ENCODE data around the gene LY86.
"Not testable (repeated sequence)": the region's sequence is repeated elsewhere in the genome, so short reads cannot be mapped to it uniquely, and the experiment has no call there.

The LY86 gene

GRCh38 chr6:6596529-6597328 is 8.2 kb downstream of the LY86 start:
- DNase-seq (ENCODE audit: low spot score): no peak

GRCh38 chr6:6597682-6598081 is 9.2 kb downstream of the LY86 start:
- no peak for DNase-seq (ENCODE audit: low spot score)

GRCh38 chr6:6599468-6599873 is 11.0 kb downstream of the LY86 start:
- DNase-seq (ENCODE audit: low spot score): no peak

GRCh38 chr6:6600875-6601274 is 12.4 kb downstream of the LY86 start:
- no peak for DNase-seq (ENCODE audit: low spot score)

GRCh38 chr6:6602262-6602661 is 13.7 kb downstream of the LY86 start:
- no peak for DNase-seq (ENCODE audit: low spot score)

GRCh38 chr6:6603317-6603716 is 14.8 kb downstream of the LY86 start:
- no peak for DNase-seq (ENCODE audit: low spot score)

GRCh38 chr6:6604015-6604414 is 15.5 kb downstream of the LY86 start:
- DNase-seq (ENCODE audit: low spot score): no peak

GRCh38 chr6:6604566-6604965 is 16.0 kb downstream of the LY86 start:
- no peak for DNase-seq (ENCODE audit: low spot score)

GRCh38 chr6:6605873-6606272 is 17.4 kb downstream of the LY86 start:
- no peak for DNase-seq (ENCODE audit: low spot score)

- DNase-seq (ENCODE audit: low spot score): not testable (repeated sequence)
Measured at GRCh38 chr6:6606391-6607030, 18.0 kb downstream of the LY86 start.

GRCh38 chr6:6609450-6609849 is 20.9 kb downstream of the LY86 start:
- DNase-seq (ENCODE audit: low spot score): no peak

GRCh38 chr6:6610031-6610591 is 21.6 kb downstream of the LY86 start:
- no peak for DNase-seq (ENCODE audit: low spot score)

GRCh38 chr6:6611486-6611885 is 23.0 kb downstream of the LY86 start:
- DNase-seq (ENCODE audit: low spot score): no peak

GRCh38 chr6:6612308-6612707 is 23.8 kb downstream of the LY86 start:
- no peak for DNase-seq (ENCODE audit: low spot score)

- not testable (repeated sequence) for DNase-seq (ENCODE audit: low spot score)
Measured at GRCh38 chr6:6613103-6613718, 24.7 kb downstream of the LY86 start.

- peak; percentile 39 for DNase-seq (ENCODE audit: low spot score)
Measured at GRCh38 chr6:6614096-6614982, 25.8 kb downstream of the LY86 start.

GRCh38 chr6:6614983-6615349 is 26.4 kb downstream of the LY86 start:
- DNase-seq (ENCODE audit: low spot score): no peak

GRCh38 chr6:6616656-6617055 is 28.1 kb downstream of the LY86 start:
- DNase-seq (ENCODE audit: low spot score): no peak

GRCh38 chr6:6619021-6619794 is 30.7 kb downstream of the LY86 start:
- no peak for DNase-seq (ENCODE audit: low spot score)

- DNase-seq (ENCODE audit: low spot score): no peak
Measured at GRCh38 chr6:6620766-6621425, 32.4 kb downstream of the LY86 start.

- DNase-seq (ENCODE audit: low spot score): no peak
Measured at GRCh38 chr6:6622501-6622900, 34.0 kb downstream of the LY86 start.

All from iPS-NIHi11 (cell line).